ENCODE data around the gene AIF1.
"Not testable (repeated sequence)": the region's sequence is repeated elsewhere in the genome, so short reads cannot be mapped to it uniquely, and the experiment has no call there.

AIF1 gene

GRCh38 chr6:31588871-31589650, 26.0 kb upstream of the AIF1 start:
- no peak for DNase-seq (ENCODE audit: low read depth)
- TF ChIP-seq CTCF (IDR thresholded peaks at IDR 0.05; ENCODE audit: control insufficient read depth, insufficient read depth, low read depth, low read length, missing control alignments): no peak
- H3K4me3 ChIP-seq (ENCODE audit: control insufficient read depth, low read depth, low read length): no peak overlapping the region

GRCh38 chr6:31590691-31591090, 24.3 kb upstream of the AIF1 start:
- not testable (repeated sequence) for DNase-seq (ENCODE audit: low read depth); H3K4me3 ChIP-seq (ENCODE audit: control insufficient read depth, low read depth, low read length)

GRCh38 chr6:31592396-31592771, 22.6 kb upstream of the AIF1 start:
- no peak for DNase-seq (ENCODE audit: low read depth)
- no peak for TF ChIP-seq CTCF (IDR thresholded peaks at IDR 0.05; ENCODE audit: control insufficient read depth, insufficient read depth, low read depth, low read length, missing control alignments)
- no peak overlapping the region for H3K4me3 ChIP-seq (ENCODE audit: control insufficient read depth, low read depth, low read length)

GRCh38 chr6:31597006-31597405, 18.0 kb upstream of the AIF1 start:
- peak; percentile 43 for TF ChIP-seq CTCF (IDR thresholded peaks at IDR 0.05; ENCODE audit: control insufficient read depth, insufficient read depth, low read depth, low read length, missing control alignments)
- H3K4me3 ChIP-seq (ENCODE audit: control insufficient read depth, low read depth, low read length): no peak overlapping the region
- DNase-seq (ENCODE audit: low read depth): no peak

GRCh38 chr6:31607317-31607716, 7.7 kb upstream of the AIF1 start:
- DNase-seq (ENCODE audit: low read depth): no peak
- TF ChIP-seq CTCF (IDR thresholded peaks at IDR 0.05; ENCODE audit: control insufficient read depth, insufficient read depth, low read depth, low read length, missing control alignments): no peak
- H3K4me3 ChIP-seq (ENCODE audit: control insufficient read depth, low read depth, low read length): no peak overlapping the region

GRCh38 chr6:31609519-31610406, 5.3 kb upstream of the AIF1 start:
- no peak for TF ChIP-seq CTCF (IDR thresholded peaks at IDR 0.05; ENCODE audit: control insufficient read depth, insufficient read depth, low read depth, low read length, missing control alignments)
- DNase-seq (ENCODE audit: low read depth): no peak
- H3K4me3 ChIP-seq (ENCODE audit: control insufficient read depth, low read depth, low read length): no peak overlapping the region

GRCh38 chr6:31610968-31611367, 4.1 kb upstream of the AIF1 start:
- no peak for DNase-seq (ENCODE audit: low read depth)
- TF ChIP-seq CTCF (IDR thresholded peaks at IDR 0.05; ENCODE audit: control insufficient read depth, insufficient read depth, low read depth, low read length, missing control alignments): no peak
- no peak overlapping the region for H3K4me3 ChIP-seq (ENCODE audit: control insufficient read depth, low read depth, low read length)

All from AG09309 (cell line).